NCI-H524 treated with DMSO at 0.1 percent for 48 hours (cell line): ENCODE measurements around the gene ADCY2.

ENCODE experiments used
- DNase-seq: peaks from one replicate; lab custom pipeline; 2025; lab: John Stamatoyannopoulos, UW

Gene ADCY2

DNA sequence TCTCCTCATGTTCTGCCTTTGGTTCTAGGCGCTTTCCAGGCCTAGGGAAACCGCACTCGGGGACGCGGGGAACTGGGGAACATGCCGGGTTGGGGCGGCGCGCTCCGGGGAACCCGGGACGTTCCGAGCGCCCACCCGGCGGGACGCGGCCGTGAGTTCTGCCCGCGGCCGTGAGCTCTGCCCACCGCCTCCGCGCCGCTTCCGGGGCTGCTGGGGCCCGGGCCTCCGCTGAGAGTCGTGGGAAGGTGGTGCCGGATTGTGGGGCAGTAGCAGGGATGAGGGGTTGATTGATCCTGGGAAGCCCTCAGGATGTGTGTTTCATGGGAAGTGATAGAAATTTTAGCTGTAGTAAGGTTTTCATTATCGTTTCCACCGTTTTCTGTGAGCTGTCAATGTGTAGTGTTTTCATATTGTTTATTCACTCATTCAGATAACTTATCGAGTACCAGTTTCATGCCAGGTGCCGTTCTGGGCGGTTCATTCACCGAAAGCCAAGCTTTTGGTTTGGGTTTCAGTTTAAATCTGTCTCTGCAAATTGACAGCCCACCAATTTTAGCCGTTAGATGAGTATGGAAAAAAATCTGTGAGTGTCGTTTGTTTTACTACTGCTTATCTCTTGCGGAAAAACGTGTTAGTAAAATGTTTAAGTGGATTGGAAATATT lies 473.7 kb downstream of the ADCY2 start:
- no peak for DNase-seq

DNA sequence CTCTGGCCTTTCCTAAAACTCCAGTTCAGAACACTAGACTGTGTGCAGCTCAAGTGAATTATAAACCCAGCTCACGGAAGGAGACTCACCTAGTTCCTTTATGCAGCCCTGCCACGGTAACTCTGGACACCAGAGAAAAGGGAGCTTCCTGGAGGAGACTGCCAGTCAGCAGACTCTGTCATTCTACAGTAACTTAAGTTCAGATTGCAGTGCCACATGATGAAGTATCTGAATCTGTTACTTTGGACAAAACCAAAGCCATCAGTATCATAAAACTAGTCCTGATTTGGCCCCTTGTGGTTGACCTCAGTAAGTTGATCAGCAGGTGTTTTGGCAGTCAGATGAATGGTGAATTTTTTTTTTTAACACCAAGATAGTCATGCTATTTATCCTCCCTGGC lies 475.7 kb downstream of the ADCY2 start:
- no peak for DNase-seq

DNA sequence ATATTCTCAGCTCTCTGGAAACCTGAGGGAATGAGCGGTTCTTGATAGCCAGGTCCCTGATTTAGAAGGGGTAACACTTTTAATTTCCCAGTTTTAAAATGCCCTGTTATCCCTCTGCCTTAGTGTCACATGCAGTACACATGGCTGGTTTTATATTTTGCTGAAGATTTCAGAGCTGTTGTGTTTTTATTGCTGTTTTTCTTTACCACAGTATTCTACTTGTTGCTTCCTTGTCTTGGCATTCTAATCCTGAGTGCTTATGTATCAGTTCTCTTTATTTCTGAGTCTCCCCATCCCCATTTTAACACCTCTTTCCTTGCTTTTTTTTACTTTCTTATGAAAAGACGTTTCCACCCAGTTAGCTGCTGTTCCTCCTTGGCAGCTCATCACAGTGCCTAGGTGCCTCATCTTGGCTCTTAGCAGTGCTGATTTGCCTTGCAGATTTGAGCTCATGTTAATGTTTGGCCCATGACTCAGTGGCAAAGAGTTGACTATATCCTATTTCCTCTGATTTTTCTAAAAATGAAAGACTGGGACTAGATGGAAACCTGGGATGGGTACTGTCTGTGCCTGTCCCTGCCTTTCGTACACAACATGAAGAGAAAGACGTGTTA lies 476.7 kb downstream of the ADCY2 start:
- DNase-seq: no peak

DNA sequence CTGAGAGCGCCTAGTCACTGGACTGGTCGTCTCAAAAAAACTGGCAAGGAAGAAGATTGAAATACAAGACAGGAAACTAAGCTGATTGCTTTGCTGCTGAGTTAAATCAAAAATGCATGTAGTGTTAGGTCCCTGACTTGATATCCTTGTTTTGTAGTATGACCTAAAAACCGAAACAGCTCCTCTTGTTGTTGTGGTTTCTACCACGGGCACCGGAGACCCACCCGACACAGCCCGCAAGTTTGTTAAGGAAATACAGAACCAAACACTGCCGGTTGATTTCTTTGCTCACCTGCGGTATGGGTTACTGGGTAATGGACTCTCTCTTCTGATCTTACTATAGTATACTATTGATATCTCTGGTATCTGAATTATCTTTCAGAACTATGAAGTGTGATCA lies 477.3 kb downstream of the ADCY2 start:
- no peak for DNase-seq

DNA sequence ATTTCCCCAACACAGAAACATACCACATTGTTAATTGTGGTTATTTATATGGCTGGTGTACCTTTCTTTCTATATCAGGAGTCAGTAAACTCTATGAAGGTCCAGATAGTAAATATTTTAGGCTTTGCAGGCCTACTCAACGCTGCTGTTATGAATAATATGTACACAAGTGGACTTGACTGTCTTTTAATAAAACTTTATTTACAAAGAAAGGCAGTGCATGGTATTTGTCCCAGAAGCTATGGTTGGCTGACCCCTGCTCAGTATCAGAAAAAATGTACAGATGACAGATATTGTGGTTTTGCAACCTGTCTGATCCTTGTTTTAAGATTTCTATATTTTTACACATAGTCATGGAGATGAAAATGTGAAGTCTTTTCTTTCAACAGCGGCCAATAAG lies 478.7 kb downstream of the ADCY2 start:
- DNase-seq: no peak

DNA sequence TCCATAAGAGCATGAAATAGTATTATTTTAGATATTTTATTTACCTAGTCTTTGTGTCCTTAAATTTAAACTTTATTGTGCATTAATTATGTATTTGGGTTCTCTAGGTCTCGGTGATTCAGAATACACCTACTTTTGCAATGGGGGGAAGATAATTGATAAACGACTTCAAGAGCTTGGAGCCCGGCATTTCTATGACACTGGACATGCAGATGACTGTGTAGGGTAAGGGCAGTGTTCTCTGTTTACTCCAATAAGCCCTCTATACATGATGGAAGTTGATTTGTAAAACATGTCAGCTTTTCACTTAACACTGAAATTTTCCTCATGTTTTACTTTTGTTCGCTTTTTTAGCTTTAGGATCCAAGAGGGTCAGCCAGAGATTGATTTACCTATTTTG lies 479.2 kb downstream of the ADCY2 start:
- no peak for DNase-seq

DNA sequence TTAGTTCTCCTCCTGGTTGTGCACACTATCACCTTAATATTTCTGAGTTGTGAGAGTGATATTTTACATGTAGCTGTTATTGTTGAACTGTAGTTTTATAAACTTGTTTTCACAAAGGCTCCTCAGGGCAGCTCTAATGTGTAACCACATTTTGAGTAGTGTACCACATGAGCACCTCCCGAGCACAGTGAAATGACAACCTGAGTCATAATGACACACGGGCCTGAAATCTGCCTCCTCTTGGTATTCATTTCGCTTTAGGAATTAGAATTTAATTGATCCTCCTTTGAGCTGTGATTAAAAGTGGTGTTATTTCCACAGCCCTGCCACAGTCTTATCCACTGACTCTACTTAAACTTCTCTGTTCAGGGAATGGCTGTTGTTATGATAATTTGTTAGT lies 480.9 kb downstream of the ADCY2 start:
- no peak for DNase-seq

DNA sequence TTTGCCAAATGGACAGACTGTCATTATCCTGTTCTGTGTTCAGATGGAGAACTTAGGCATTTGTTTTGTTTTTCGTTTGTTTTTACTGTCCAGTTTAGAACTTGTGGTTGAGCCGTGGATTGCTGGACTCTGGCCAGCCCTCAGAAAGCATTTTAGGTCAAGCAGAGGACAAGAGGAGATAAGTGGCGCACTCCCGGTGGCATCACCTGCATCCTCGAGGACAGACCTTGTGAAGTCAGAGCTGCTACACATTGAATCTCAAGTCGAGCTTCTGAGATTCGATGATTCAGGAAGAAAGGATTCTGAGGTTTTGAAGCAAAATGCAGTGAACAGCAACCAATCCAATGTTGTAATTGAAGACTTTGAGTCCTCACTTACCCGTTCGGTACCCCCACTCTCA lies 481.9 kb downstream of the ADCY2 start:
- DNase-seq: no peak

DNA sequence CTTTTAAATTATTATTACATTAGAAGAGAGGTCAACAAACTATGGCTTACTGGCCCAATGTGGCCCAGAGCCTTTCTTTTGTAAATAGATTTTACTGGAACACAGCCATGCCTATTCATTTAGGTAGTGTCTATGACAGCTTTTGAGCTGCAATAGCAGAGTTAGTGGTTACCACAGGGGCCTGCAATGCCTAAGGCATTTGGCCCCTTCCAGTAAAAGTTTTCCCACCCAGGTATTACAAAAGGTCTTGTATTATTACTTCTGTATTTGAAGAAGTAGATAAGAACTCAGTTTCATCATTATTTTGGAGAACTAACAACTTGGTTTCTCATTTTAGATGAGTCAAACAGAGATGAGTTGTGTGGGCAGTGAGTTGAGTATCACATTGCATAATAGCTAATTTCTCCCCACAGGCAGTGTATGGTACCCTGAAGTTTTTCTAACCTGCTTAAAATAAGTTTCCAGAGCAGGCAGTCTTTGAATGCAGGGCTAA lies 482.5 kb downstream of the ADCY2 start:
- no peak for DNase-seq
